Right cardiac atrium (tissue), 5 donors: ENCODE data around the gene ARID4A. TPM values are rescaled to one million over a fixed set of nuclear protein-coding genes. Genes with fewer than 3 reads are reported as not detected.

Experiments
- ATAC-seq, 2 donors: fragments of 200-7000 bp; cut with Tn5 transposase; one replicate each; pipeline versions ENCODE4 v1.8.0 to v1.9.1; 2020; ENCODE audit warnings: moderate library complexity in 2 of 2, mild to moderate bottlenecking in 1 of 2
- DNase-seq, 3 donors: peaks; one replicate each; pipeline ENCODE4 v3.0.0-alpha.2; 2020
- H3K27ac ChIP-seq: one replicate; pipeline ENCODE4 v1.5.1; 2013; ENCODE audit warnings: mild to moderate bottlenecking, low read length, control low read depth, moderate library complexity
- H3K27me3 ChIP-seq: one replicate; pipeline ENCODE4 v1.6.1; 2013; ENCODE audit not compliant: control insufficient read depth, insufficient read depth
- H3K4me1 ChIP-seq: one replicate; pipeline ENCODE4 v1.6.1; 2013; ENCODE audit warnings: low read length; ENCODE audit not compliant: control insufficient read depth, insufficient read depth
- H3K4me3 ChIP-seq: one replicate; pipeline ENCODE4 v1.5.1; 2013; ENCODE audit warnings: low read length, control low read depth
- H3K9me3 ChIP-seq: one replicate; pipeline ENCODE4 v1.6.1; 2013; ENCODE audit warnings: low read length; ENCODE audit not compliant: control insufficient read depth
- WGBS: extraction: QIAGEN DNeasy Blood & Tissue Kit; methylation state at CpG from one replicate; pipeline ENCODE4 v1.1.7; 2013; 5-methylcytosine and 5-hydroxymethylcytosine counted together
- intact Hi-C, 4 donors: fragments of 100-400 bp; cut with DNase I; formaldehyde crosslinking; loops; one replicate each; pipeline versions ENCODE4 v1.11.0 to v1.14.0; 2022 to 2023
- polyA plus RNA-seq: library from polyadenylated mRNA; stranded (reverse); fragments of 200-250 nt; gene quantifications from one replicate; pipeline ENCODE4 v1.2.3, GENCODE V29; 2013
- total RNA-seq, 4 donors: library from RNA; stranded (reverse); fragmentation: NEBNext Ultra II Directional; extraction: Animal tissue kit (Norgen Biotek cat#: 25700); gene quantifications; one replicate each; pipeline ENCODE4 v1.2.1, GENCODE V29; 2021
- donor health status: healthy with polysubstance abuse.
- donor health status: DM: no; HTN: yes; CAD: no.
- donor health status: DM: no; HTN: no; CAD: no.
- donor health status: DM: no; HTN: yes; CAD: no; lungs with severe emphysema.
- donor health status: DM: yes; HTN: yes; CAD: no.

ARID4A gene
- total and polyA plus RNA-seq, 5 donors: 8.3 to 26.1 (median 17.5) TPM

DNA sequence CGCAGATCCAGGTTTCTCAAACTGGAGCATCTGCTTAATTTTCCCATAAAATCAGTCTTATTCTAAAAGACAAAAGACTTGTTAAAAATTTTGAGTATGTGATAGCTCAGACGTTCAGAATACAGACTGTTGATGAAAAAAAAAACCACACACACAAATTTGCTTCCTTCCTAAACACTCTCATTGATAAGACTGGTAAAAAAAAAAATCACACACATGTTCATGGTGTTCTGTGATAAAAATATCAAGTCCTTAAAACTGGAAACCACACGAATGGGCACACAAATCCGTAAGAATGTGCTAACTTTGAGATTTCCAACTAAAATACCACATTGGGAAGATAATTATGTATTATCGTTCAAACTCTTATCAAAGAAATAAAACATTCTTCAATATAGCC, 6.7 kb upstream of the ARID4A start:
- H3K4me3 ChIP-seq: no peak overlapping the region
- WGBS: 52% methylated on average over 5 of the region's 5 CpGs
- no peaks in the 10 kb centered on the region for H3K27me3 ChIP-seq
- ATAC-seq (no peak), DNase-seq (no peak)
- peaks cover 13% of the 10 kb centered on the region for H3K4me1 ChIP-seq
- no peak overlapping the region for H3K27ac ChIP-seq
- no peaks in the 10 kb centered on the region for H3K9me3 ChIP-seq
- intact Hi-C loops: loop anchor here in 2 of 4 donors (10.0 kb wide), 1 partner anchor 47 kb away; the partner anchor contains the start of gene PSMA3 (in 2 of the 2)

DNA sequence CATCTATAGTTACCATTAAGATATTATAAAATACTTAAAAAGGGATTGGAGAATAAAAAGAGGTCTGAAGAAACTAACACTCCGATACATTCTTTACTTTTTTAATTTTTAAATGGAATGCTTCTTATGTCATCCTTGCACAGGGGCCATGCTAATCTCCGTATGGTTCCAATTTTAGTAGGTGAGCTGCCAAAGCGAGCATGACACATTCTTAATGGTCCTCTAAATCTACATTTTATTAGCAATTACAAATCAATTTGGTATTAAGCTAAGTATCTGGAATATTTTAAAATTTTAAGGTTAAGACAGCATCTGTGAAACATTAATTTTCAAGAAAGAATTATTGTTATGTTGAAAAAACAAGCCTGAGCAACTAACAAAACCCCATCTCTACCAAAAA, 6.2 kb upstream of the ARID4A start:
- Histone ChIP-seq H3K9me3 (no peaks in the 10 kb centered on the region), H3K4me3 (no peak overlapping the region), H3K27ac (no peak overlapping the region), H3K27me3 (no peaks in the 10 kb centered on the region), H3K4me1 (peaks cover 13% of the 10 kb centered on the region)
- ATAC-seq (no peak), DNase-seq (no peak)
- intact Hi-C loops: loop anchor here in 2 of 4 donors (10.0 kb wide), 1 partner anchor 47 kb away; the partner anchor contains the start of gene PSMA3 (in 2 of the 2)
- WGBS: 59% methylated on average over 3 of the region's 3 CpGs

DNA sequence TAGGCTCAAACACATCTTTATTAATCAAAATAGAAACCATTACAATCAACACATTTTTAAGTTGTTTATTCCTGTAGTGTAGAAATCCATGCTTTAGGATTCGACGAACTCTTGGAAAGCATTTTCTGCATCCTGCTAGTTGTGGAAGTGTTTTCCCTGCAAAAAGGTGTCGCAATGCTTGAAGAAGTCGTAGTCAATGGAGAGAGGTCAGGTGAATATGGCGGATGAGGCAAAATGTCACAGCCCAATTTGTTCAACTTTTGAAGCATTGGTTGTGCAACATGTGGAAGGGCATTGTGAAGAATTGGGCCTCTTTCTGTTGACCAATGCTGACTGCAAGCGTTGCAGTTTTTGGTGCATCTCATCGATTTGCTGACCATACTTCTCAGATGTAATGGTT, 4.2 kb upstream of the ARID4A start:
- no peak for DNase-seq
- no peak overlapping the region for H3K4me3 ChIP-seq
- no peak for ATAC-seq
- H3K27ac ChIP-seq: no peak overlapping the region
- H3K4me1 ChIP-seq: peaks cover 8% of the 10 kb centered on the region
- H3K9me3 ChIP-seq: no peaks in the 10 kb centered on the region
- no peaks in the 10 kb centered on the region for H3K27me3 ChIP-seq
- intact Hi-C loops: loop anchor here in 2 of 4 donors (10.0 kb wide), 1 partner anchor 49 kb away; the partner anchor contains the start of gene PSMA3 (in 2 of the 2)
- 96% methylated on average over 7 of the region's 7 CpGs for WGBS

DNA sequence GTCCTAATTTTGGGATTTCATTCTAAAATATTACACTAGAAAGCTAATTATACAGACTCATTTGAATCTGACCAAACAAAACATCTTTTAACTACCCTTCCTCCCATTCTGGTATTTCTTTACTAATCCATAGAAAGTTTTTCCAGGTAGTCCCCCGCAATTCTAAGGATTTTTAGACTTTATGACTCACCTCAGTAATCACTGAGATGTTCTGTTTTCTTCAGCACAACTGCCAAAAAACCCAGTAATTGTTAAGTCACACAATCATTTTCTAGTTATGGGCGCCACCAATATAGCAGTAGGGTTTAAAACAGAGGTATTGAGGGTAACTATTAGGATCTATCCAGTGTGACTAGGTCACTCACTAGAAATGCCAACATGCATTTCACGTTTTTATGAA, 1.6 kb upstream of the ARID4A start:
- ATAC-seq: no peak
- H3K27ac ChIP-seq: no peak overlapping the region
- no peaks in the 10 kb centered on the region for H3K27me3 ChIP-seq
- 8% methylated on average over 3 of the region's 3 CpGs for WGBS
- H3K4me3 ChIP-seq: peak overlapping the region; percentile 100
- DNase-seq: no peak
- no peaks in the 10 kb centered on the region for H3K9me3 ChIP-seq
- H3K4me1 ChIP-seq: peaks cover 8% of the 10 kb centered on the region
- intact Hi-C loops: loop anchor here in 2 of 4 donors (10.0 kb wide), 1 partner anchor 52 kb away; the partner anchor contains the start of gene PSMA3 (in 2 of the 2)

DNA sequence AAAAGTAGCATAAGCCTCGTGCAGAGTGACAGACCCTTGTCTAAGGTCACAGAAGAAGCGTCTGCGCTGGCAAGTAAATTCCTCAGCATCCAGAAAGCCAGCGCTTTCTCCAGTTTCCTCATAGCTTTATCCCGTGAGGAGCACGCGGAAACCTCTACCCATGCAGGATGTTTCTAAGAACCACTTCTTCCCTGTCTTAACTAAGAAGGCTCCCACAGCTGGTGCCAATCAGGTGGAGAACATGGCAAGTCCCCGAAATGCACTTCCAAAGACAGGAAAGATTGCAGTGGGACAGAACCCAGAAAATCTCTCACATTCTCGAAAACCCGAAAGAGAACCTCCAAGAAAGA, 968 bp upstream of the ARID4A start:
- ATAC-seq: peak in 1 of 2 donors; percentile 1
- H3K4me1 ChIP-seq: peaks cover 8% of the 10 kb centered on the region
- H3K27ac ChIP-seq: peak overlapping the region; percentile 97
- DNase-seq: no peak
- WGBS: under 1% methylated on average over 10 of the region's 10 CpGs
- H3K27me3 ChIP-seq: no peaks in the 10 kb centered on the region
- intact Hi-C loops: loop anchor here in 2 of 4 donors (10.0 kb wide), 1 partner anchor 53 kb away; the partner anchor contains the start of gene PSMA3 (in 2 of the 2)
- peak overlapping the region; percentile 100 for H3K4me3 ChIP-seq
- H3K9me3 ChIP-seq: no peaks in the 10 kb centered on the region

DNA sequence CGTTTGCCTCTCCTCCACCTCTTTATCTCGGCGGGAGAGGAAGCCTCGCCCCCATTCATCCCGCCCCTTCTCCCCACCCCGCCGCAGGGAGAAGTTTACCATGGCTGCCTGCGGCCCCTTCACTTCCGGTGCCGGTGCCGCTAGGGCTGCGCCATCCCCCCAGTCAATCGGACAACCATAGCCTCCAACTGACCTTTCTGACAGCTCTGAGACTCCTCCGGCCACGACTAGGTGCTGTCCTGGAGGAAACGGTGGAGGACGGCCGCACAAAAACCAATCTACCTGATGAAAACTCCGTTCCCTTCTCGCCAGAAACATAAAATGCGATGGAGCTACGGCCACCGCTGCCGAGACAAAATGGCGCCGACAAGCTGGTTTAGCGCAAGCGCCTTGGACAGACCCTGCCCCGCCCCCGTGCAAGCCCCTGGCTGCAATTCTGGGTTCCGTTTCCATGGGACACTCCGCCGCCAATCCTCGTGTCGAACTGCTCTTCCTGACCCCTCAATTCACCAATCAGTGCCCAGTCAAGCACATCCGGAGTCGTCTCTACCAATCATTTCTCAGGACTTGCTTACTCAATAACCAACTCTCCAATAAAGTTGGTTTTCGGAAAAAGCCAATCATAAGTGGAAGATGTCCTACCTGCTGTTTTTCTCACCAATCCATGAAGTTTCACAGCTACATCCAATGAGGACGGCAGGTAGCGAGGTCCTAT, 436 bp upstream of the ARID4A start:
- H3K27me3 ChIP-seq: no peaks in the 10 kb centered on the region
- peak overlapping the region; percentile 97 for H3K27ac ChIP-seq
- WGBS: under 1% methylated on average over 40 of the region's 40 CpGs
- peak; percentile 98 to 99 (median 99) for DNase-seq
- H3K4me1 ChIP-seq: peaks cover 8% of the 10 kb centered on the region
- peak overlapping the region; percentile 100 for H3K4me3 ChIP-seq
- intact Hi-C loops: loop anchor here in 2 of 4 donors (10.0 kb wide), 1 partner anchor 53 kb away; the partner anchor contains the start of gene PSMA3 (in 2 of the 2)
- peak; percentile 97 for ATAC-seq
- no peaks in the 10 kb centered on the region for H3K9me3 ChIP-seq

DNA sequence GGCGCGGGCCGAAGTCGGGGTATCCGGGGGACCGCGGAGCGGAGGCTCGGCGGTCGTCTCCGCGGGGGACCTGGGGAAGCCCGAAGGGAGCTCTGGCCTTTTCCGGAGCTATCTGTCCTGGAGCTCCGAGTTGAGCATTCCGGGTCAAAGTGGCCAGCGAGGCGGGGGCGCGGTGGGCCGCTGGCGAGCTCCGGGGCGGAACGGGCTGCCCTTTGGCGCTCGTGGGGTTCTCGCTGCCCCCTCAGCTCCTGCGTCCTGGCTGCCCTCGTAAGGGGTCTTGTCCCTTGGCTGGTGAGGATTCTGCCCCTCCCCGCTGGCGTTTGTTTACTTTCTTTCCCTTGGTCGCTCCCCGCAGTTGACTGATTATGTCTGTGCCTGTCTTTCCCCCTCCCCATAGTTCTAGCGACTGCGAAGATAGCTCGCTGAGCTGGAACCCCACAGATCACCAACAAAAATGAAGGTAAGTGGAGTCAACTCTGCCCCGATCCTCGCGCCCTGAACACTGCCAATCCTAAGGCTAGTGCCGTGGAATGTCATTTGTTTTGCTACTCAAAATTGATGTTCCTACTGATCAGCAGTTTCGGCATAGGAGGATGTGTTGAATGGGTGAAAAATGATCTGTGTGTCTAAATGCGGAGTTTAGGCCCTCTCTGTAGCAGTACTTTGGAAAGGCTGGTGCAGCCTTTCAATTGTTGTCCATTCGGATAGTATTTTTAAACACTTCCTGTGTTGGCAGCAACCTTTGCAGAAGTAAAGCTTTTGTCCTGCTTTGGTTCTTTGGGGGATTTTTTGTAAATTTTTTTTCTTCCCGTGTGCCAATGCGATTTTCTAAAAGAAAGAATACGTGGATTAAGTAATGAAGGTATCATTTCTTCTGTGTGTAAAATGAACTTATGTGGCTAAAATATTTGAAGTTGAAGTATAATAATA, 1.3 kb downstream of the ARID4A start:
- H3K4me3 ChIP-seq: peak overlapping the region; percentile 90
- intact Hi-C loops: loop anchor here in 2 of 4 donors (10.0 kb wide), 1 partner anchor 55 kb away; the partner anchor contains the start of gene PSMA3 (in 2 of the 2)
- DNase-seq (peak in 2 of 3 donors; percentile 29 to 75), ATAC-seq (no peak)
- no peaks in the 10 kb centered on the region for H3K9me3 ChIP-seq
- H3K27ac ChIP-seq: peak overlapping the region; percentile 93
- peaks cover 3% of the 10 kb centered on the region for H3K4me1 ChIP-seq
- 1% methylated on average over 48 of the region's 48 CpGs for WGBS
- no peaks in the 10 kb centered on the region for H3K27me3 ChIP-seq

DNA sequence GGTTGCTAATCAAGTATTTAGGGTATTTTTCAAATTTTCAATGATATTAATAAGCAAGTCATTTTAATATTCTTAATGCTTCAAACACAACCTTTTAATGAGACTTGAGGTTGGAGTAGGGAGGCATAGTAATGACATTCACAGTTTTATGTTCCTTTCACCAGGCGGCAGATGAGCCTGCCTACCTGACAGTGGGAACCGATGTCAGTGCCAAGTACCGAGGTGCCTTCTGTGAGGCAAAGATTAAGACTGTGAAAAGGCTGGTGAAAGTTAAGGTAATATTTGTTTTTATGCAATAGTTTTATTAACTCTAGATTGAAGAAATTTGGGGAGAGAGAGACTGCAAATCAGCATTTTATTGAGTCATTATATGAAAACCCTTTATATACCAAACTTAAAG, 3.1 kb downstream of the ARID4A start:
- peaks cover 2% of the 10 kb centered on the region for H3K4me1 ChIP-seq
- ATAC-seq: no peak
- 84% methylated on average over 3 of the region's 3 CpGs for WGBS

DNA sequence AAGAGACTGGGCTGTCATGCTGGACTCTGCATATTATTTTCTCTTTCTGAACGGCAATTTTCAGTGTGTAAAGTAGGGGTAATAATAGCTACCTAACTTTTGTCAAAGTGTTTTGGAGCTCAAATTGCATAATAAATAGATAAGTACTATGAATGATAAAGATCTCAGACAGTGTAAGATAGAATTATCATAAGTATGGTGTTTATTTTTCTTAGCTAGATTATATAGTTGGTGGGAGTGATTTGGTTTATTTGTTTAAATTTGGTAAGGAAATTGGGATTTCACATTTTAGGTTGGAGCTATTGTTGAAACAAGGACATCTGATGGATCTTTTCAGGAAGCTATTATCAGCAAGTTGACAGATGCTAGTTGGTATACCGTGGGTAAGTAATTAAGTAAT, 7.4 kb downstream of the ARID4A start:
- Histone ChIP-seq H3K4me1 (peaks cover 2% of the 10 kb centered on the region), H3K9me3 (no peaks in the 10 kb centered on the region), H3K27me3 (no peaks in the 10 kb centered on the region), H3K4me3 (no peak overlapping the region), H3K27ac (no peak overlapping the region)
- intact Hi-C loops: no loop called here
- no peak for DNase-seq
- WGBS: 65% methylated on average over 2 of the region's 2 CpGs
- no peak for ATAC-seq

More for the DNA sequence above, 3.1 kb downstream of the ARID4A start:
- Histone ChIP-seq H3K4me3 (no peak overlapping the region), H3K27ac (no peak overlapping the region), H3K9me3 (no peaks in the 10 kb centered on the region), H3K27me3 (no peaks in the 10 kb centered on the region)
- peak in 1 of 3 donors; percentile 6 for DNase-seq
- intact Hi-C loops: no loop called here

DNA sequence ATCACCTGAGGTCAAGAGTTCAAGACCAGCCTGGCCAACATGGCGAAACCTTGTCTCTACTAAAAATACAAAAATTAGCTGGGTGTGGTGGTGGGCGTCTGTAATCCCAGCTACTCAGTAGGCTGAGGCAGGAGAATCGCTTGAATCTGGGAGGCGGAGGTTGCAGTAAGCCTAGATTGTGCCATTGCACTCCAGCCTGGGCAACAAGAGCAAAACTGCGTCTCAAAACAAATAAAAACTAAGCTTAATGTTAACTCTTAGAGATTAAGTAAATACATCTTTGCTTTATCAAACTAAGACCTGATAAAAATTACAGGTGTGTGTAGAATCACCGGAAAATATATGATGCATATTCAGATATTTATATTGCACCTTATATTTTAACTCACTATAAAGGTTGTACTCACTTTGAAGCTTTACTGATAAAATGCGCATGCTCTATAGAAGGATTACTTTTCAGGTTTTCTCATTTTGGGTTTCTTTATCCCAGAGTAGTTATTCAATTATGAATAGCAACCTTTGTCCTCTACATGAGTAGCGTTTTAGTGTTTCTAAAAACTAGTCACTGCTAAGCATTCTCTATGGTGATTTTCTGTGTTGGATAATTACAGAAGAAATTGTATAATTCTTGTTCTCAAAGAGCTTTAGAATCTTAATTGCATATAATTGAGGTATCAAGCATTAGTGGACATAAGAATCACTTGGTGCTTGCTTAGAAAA, 9.4 kb downstream of the ARID4A start:
- Histone ChIP-seq H3K4me1 (no peaks in the 10 kb centered on the region), H3K27ac (no peak overlapping the region), H3K27me3 (no peaks in the 10 kb centered on the region), H3K9me3 (no peaks in the 10 kb centered on the region), H3K4me3 (no peak overlapping the region)
- ATAC-seq: no peak
- intact Hi-C loops: no loop called here
- whole genome bisulfite sequencing: 93% methylated on average over 8 of the region's 8 CpGs
- no peak for DNase-seq
